Measurements from ENCODE around the gene CCDC81. TPM values are rescaled to one million over a fixed set of nuclear protein-coding genes. Genes with fewer than 3 reads are reported as not detected.
"Not testable (repeated sequence)": the region's sequence is repeated elsewhere in the genome, so short reads cannot be mapped to it uniquely, and the experiment has no call there.

CCDC81 gene
- polyA plus RNA-seq, 1 donor, result 1.4 TPM

GRCh38 chr11:86388198-86388597 lies 13.5 kb downstream of the CCDC81 start:
- DNase-seq, result no peak

- no peak for DNase-seq
Measured at GRCh38 chr11:86390487-86390886, 15.8 kb downstream of the CCDC81 start.

GRCh38 chr11:86395061-86395551 lies 20.4 kb downstream of the CCDC81 start:
- DNase-seq, result no peak

GRCh38 chr11:86396396-86396795 lies 21.7 kb downstream of the CCDC81 start:
- no peak for DNase-seq

GRCh38 chr11:86397351-86397750 lies 22.7 kb downstream of the CCDC81 start:
- no peak for DNase-seq

GRCh38 chr11:86398106-86398505 lies 23.4 kb downstream of the CCDC81 start:
- no peak for DNase-seq

- no peak for DNase-seq
Measured at GRCh38 chr11:86403458-86403857, 28.8 kb downstream of the CCDC81 start.

GRCh38 chr11:86408845-86409244 lies 34.2 kb downstream of the CCDC81 start:
- no peak for DNase-seq

- no peak for DNase-seq
Measured at GRCh38 chr11:86414032-86414431, 39.3 kb downstream of the CCDC81 start.

- DNase-seq, result no peak
Measured at GRCh38 chr11:86415026-86415425, 40.3 kb downstream of the CCDC81 start.

GRCh38 chr11:86416494-86416893 lies 41.8 kb downstream of the CCDC81 start:
- no peak for DNase-seq

- not testable (repeated sequence) for DNase-seq
Measured at GRCh38 chr11:86416951-86417350, 42.3 kb downstream of the CCDC81 start.

- DNase-seq, result no peak
Measured at GRCh38 chr11:86418106-86418505, 43.4 kb downstream of the CCDC81 start.

GRCh38 chr11:86418513-86418912 lies 43.8 kb downstream of the CCDC81 start:
- DNase-seq, result no peak

GRCh38 chr11:86418917-86419316 lies 44.2 kb downstream of the CCDC81 start:
- peak; percentile 27 for DNase-seq

GRCh38 chr11:86421946-86422345 lies 47.3 kb downstream of the CCDC81 start:
- DNase-seq, result no peak

GRCh38 chr11:86422371-86422770 lies 47.7 kb downstream of the CCDC81 start:
- DNase-seq, result no peak

- DNase-seq, result not testable (repeated sequence)
Measured at GRCh38 chr11:86423488-86423887, 48.8 kb downstream of the CCDC81 start.

- DNase-seq, result no peak
Measured at GRCh38 chr11:86427441-86427840, 52.8 kb downstream of the CCDC81 start.

- DNase-seq, result no peak
Measured at GRCh38 chr11:86431258-86431657, 56.6 kb downstream of the CCDC81 start.

GRCh38 chr11:86433361-86434095 lies 58.8 kb downstream of the CCDC81 start:
- not testable (repeated sequence) for DNase-seq

- DNase-seq, result no peak
Measured at GRCh38 chr11:86435711-86436110, 61.0 kb downstream of the CCDC81 start.

GRCh38 chr11:86438685-86439084 lies 64.0 kb downstream of the CCDC81 start:
- DNase-seq, result no peak

GRCh38 chr11:86440305-86440716 lies 65.6 kb downstream of the CCDC81 start:
- DNase-seq, result peak; percentile 71

GRCh38 chr11:86440843-86441242 lies 66.2 kb downstream of the CCDC81 start:
- DNase-seq, result no peak
